Neural cell (in vitro differentiated cells): Measurements from ENCODE around the gene ZNF281. TPM values are rescaled to one million over a fixed set of nuclear protein-coding genes. Genes with fewer than 3 reads are reported as not detected.

Experiments used
- H2AFZ ChIP-seq: fragments of 200-600, 300-800 bp; sonication (generic), shearing (Covaris generic); 2 replicates; pipeline ENCODE4 v1.6.0; 2014; ENCODE audit warnings: low read depth, mild to moderate bottlenecking, antibody characterized with exemption, low read length, moderate library complexity
- H3F3A ChIP-seq: fragments of 200-600 bp; shearing (Covaris generic); 2 replicates; pipeline ENCODE4 v1.6.1; 2016; ENCODE audit warnings: mild to moderate bottlenecking, moderate library complexity, mixed read lengths, antibody characterized with exemption, low read length; ENCODE audit not compliant: insufficient read depth, poor library complexity, severe bottlenecking
- H3K27ac ChIP-seq: fragments of 200-600, 300-800 bp; sonication (generic), shearing (Covaris generic); 2 replicates; pipeline ENCODE4 v1.5.1; 2014; ENCODE audit warnings: mild to moderate bottlenecking, low read length, moderate library complexity
- H3K27me3 ChIP-seq: fragments of 300-800, 200-600 bp; sonication (generic), shearing (Covaris generic); 2 replicates; pipeline ENCODE4 v1.6.0; 2014; ENCODE audit warnings: mild to moderate bottlenecking, low read depth, low read length, moderate library complexity; ENCODE audit not compliant: insufficient read depth
- H3K36me3 ChIP-seq: fragments of 300-800, 200-600 bp; sonication (generic), shearing (Covaris generic); 2 replicates; pipeline ENCODE4 v1.5.1; 2014; ENCODE audit warnings: mild to moderate bottlenecking, antibody characterized with exemption, low read length, moderate library complexity; ENCODE audit not compliant: insufficient read depth
- H3K4me2 ChIP-seq: fragments of 300-800, 200-600 bp; sonication (generic), shearing (Covaris generic); 2 replicates; pipeline ENCODE4 v1.6.0; 2014; ENCODE audit warnings: mild to moderate bottlenecking, low read length
- H3K4me3 ChIP-seq: fragments of 300-800, 200-600 bp; sonication (generic), shearing (Covaris generic); 2 replicates; pipeline ENCODE4 v1.5.1; 2014; ENCODE audit warnings: mild to moderate bottlenecking, low read length, moderate library complexity
- H3K79me2 ChIP-seq: fragments of 200-600 bp; shearing (Covaris generic); replicated peaks from 2 replicates; pipeline ENCODE4 v1.6.0; 2014; ENCODE audit warnings: mild to moderate bottlenecking, low read length, moderate library complexity; ENCODE audit not compliant: insufficient read depth
- H3K9ac ChIP-seq: fragments of 300-800, 200-600 bp; sonication (generic), shearing (Covaris generic); 2 replicates; pipeline ENCODE4 v1.6.1; 2016; ENCODE audit warnings: mild to moderate bottlenecking, low read length, mixed read lengths
- H3K9me2 ChIP-seq: fragments of 200-600 bp; shearing (Covaris generic); 2 replicates; pipeline ENCODE4 v1.6.1; 2016; ENCODE audit warnings: mild to moderate bottlenecking, low read length, mixed read lengths; ENCODE audit not compliant: insufficient read depth
- H3K9me3 ChIP-seq: fragments of 200-600, 300-800 bp; sonication (generic), shearing (Covaris generic); 2 replicates; pipeline ENCODE4 v1.6.1; 2016; ENCODE audit warnings: mild to moderate bottlenecking, mixed run types, low read length, moderate library complexity, mixed read lengths
- H4K20me1 ChIP-seq: fragments of 200-600 bp; shearing (Covaris generic); 2 replicates; pipeline ENCODE4 v1.6.1; 2016; ENCODE audit warnings: mild to moderate bottlenecking, mixed run types; ENCODE audit not compliant: insufficient read depth
- CTCF ChIP-seq: fragments of 450-650 bp; IDR thresholded peaks from 2 replicates; pipeline ENCODE4 v1.5.1; 2014; ENCODE audit warnings: antibody characterized with exemption, mild to moderate bottlenecking, moderate library complexity; ENCODE audit not compliant: poor library complexity, severe bottlenecking
- EP300 ChIP-seq: fragments of 450-650 bp; conservative IDR thresholded peaks from 2 replicates; pipeline ENCODE4 v1.6.1; 2014; ENCODE audit warnings: antibody characterized with exemption, mild to moderate bottlenecking, moderate library complexity; ENCODE audit not compliant: poor library complexity, severe bottlenecking
- EZH2 ChIP-seq: fragments of 200-600, 300-800 bp; shearing (Covaris generic), sonication (generic); IDR thresholded peaks from 2 replicates; pipeline ENCODE4 v1.6.1; 2014; ENCODE audit warnings: antibody characterized with exemption, low read length, borderline replicate concordance, mild to moderate bottlenecking; ENCODE audit not compliant: insufficient read depth, poor library complexity, severe bottlenecking
- MXI1 ChIP-seq: fragments of 450-650 bp; conservative IDR thresholded peaks from 2 replicates; pipeline ENCODE4 v1.6.1; 2014; ENCODE audit warnings: antibody characterized with exemption, mild to moderate bottlenecking; ENCODE audit not compliant: poor library complexity, severe bottlenecking
- POLR2AphosphoS5 ChIP-seq: IDR thresholded peaks from 2 replicates; pipeline ENCODE4 v1.6.1; 2012
- RAD21 ChIP-seq: fragments of 450-650 bp; conservative IDR thresholded peaks from 2 replicates; pipeline ENCODE4 v1.6.1; 2014; ENCODE audit warnings: antibody characterized with exemption, mild to moderate bottlenecking, moderate library complexity
- SMC3 ChIP-seq: fragments of 450-650 bp; conservative IDR thresholded peaks from 2 replicates; pipeline ENCODE4 v1.6.1; 2014; ENCODE audit warnings: antibody characterized with exemption, mild to moderate bottlenecking, moderate library complexity; ENCODE audit not compliant: poor library complexity
- TAF1 ChIP-seq: IDR thresholded peaks from 2 replicates; pipeline ENCODE4 v1.6.1; 2012; ENCODE audit warnings: low read depth
- polyA plus RNA-seq: library from polyadenylated mRNA; depleted of rRNA; stranded (reverse); fragments of >200 nt; gene quantifications from 2 replicates; pipeline ENCODE4 v1.2.3, GENCODE V29; 2014
- TF ChIP-seq, protein P1 (sequence below): IDR thresholded peaks from 2 replicates; pipeline ENCODE4 v1.6.1; 2012; ENCODE audit warnings: borderline replicate concordance

ZNF281 gene
- polyA plus RNA-seq, 1 donor from 2014 or later: 23.9 TPM

GRCh38 chr1:200429221-200429751, 19.4 kb upstream of the ZNF281 start:
- no peak overlapping the region for H3K4me3 ChIP-seq
- H3F3A ChIP-seq: no peaks in the 10 kb centered on the region
- H3K9ac ChIP-seq: no peak overlapping the region
- no peak overlapping the region for H2AFZ ChIP-seq
- H3K27ac ChIP-seq: no peak overlapping the region
- H4K20me1 ChIP-seq: no peaks in the 10 kb centered on the region
- no peak overlapping the region for H3K4me2 ChIP-seq
- no peaks in the 10 kb centered on the region for H3K79me2 ChIP-seq
- H3K9me2 ChIP-seq: no peaks in the 10 kb centered on the region
- H3K36me3 ChIP-seq: no peaks in the 10 kb centered on the region
- no peaks in the 10 kb centered on the region for H3K9me3 ChIP-seq
- no peaks in the 10 kb centered on the region for H3K27me3 ChIP-seq
- TF ChIP-seq CTCF (no peak), MXI1 (no peak), RAD21 (no peak), POLR2AphosphoS5 (no peak), TAF1 (no peak), EP300 (no peak)

DNA sequence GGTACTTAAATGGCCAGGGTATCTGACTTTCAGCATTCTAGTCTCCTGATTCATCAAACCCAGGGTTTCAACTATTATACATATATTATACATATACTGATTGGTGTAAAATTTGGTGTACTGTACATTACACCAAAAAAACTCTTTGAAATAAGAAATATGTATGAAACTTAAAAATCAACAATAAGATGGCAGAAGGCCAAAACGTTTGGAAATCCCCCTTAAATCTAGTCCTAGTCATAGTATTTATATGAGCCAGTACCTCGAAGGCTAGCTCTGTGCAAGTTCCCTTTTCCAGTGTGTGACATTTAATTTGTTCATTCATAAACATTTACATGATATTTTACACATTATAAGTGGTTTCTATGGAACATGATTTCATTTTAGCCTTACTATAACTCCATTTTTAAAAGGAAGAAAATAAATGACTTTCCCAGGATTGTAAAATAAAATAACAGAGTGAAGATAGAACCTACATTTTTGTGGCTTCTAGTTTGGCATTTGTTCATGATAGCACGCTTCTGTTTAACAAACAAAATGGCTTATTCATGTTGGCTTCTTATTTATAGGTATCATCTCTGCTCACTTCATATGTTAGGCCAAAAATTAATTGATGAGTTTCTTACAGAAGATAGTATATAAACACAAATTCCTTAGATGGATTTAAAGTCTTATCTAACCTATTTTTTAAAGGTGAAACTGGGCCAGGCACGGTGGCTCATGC, 18.8 kb upstream of the ZNF281 start:
- H3K27ac ChIP-seq: no peak overlapping the region
- H3K36me3 ChIP-seq: no peaks in the 10 kb centered on the region
- H3K79me2 ChIP-seq: no peaks in the 10 kb centered on the region
- TF ChIP-seq POLR2AphosphoS5 (no peak), EZH2 (no peak), RAD21 (no peak), SMC3 (no peak), TAF1 (no peak), EP300 (no peak), MXI1 (no peak), CTCF (no peak)
- TF ChIP-seq, protein P1, sequence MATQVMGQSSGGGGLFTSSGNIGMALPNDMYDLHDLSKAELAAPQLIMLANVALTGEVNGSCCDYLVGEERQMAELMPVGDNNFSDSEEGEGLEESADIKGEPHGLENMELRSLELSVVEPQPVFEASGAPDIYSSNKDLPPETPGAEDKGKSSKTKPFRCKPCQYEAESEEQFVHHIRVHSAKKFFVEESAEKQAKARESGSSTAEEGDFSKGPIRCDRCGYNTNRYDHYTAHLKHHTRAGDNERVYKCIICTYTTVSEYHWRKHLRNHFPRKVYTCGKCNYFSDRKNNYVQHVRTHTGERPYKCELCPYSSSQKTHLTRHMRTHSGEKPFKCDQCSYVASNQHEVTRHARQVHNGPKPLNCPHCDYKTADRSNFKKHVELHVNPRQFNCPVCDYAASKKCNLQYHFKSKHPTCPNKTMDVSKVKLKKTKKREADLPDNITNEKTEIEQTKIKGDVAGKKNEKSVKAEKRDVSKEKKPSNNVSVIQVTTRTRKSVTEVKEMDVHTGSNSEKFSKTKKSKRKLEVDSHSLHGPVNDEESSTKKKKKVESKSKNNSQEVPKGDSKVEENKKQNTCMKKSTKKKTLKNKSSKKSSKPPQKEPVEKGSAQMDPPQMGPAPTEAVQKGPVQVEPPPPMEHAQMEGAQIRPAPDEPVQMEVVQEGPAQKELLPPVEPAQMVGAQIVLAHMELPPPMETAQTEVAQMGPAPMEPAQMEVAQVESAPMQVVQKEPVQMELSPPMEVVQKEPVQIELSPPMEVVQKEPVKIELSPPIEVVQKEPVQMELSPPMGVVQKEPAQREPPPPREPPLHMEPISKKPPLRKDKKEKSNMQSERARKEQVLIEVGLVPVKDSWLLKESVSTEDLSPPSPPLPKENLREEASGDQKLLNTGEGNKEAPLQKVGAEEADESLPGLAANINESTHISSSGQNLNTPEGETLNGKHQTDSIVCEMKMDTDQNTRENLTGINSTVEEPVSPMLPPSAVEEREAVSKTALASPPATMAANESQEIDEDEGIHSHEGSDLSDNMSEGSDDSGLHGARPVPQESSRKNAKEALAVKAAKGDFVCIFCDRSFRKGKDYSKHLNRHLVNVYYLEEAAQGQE: no peak
- no peaks in the 10 kb centered on the region for H3K9me3 ChIP-seq
- H3K9me2 ChIP-seq: no peaks in the 10 kb centered on the region
- no peak overlapping the region for H3K4me2 ChIP-seq
- no peak overlapping the region for H2AFZ ChIP-seq
- H3K27me3 ChIP-seq: no peaks in the 10 kb centered on the region
- no peaks in the 10 kb centered on the region for H3F3A ChIP-seq
- H3K9ac ChIP-seq: no peak overlapping the region
- H3K4me3 ChIP-seq: no peak overlapping the region
- no peaks in the 10 kb centered on the region for H4K20me1 ChIP-seq
